ENCODE measurements around the gene RALBP1.

- TF ChIP-seq CTCF (IDR thresholded peaks at IDR 0.05) (no peak), POLR2A (IDR thresholded peaks at IDR 0.05) (no peak), EP300 (IDR thresholded peaks at IDR 0.05) (no peak)
Observed at GRCh38 chr18:9568186-9568585, 92.9 kb downstream of the RALBP1 start.
